IMR-90 (cell line): ENCODE data around the gene SLC39A11. TPM values are rescaled to one million over a fixed set of nuclear protein-coding genes. Genes with fewer than 3 reads are reported as not detected.
A peak's percentile ranks its signal among the peaks of the same experiment; 100 is the strongest.

Experiments
- ATAC-seq: fragments of 200-7000 bp; cut with Tn5 transposase; 2 replicates; pipeline ENCODE4 v1.9.1; 2020; ENCODE audit warnings: low read depth, mild to moderate bottlenecking, moderate library complexity
- BruUV-seq: library from RNA; stranded (reverse); fragments of 400-500 nt; replicated peaks from 2 replicates; lab custom pipeline; 2021; lab: Mats Ljungman, UMichigan
- CTCF ChIA-PET: fragments of 300-600 bp; formaldehyde crosslinking; extraction: SDS; loops from one replicate; lab custom pipeline; 2021; ENCODE audit warnings: antibody characterized with exemption; lab: Yijun Ruan, JAX
- POLR2A ChIA-PET: fragments of 300-600 bp; sonication (Branson Sonifier 250); formaldehyde crosslinking; loops from one replicate; lab custom pipeline; 2022; ENCODE audit warnings: antibody characterized with exemption; ENCODE audit not compliant: unreplicated experiment; lab: Charles Lee
- DNase-seq: peaks from one replicate; pipeline ENCODE4 v3.0.0; 2013
- H2AFZ ChIP-seq: replicated peaks from 2 replicates; pipeline ENCODE3; 2013; ENCODE audit warnings: low read length, mild to moderate bottlenecking; ENCODE audit not compliant: poor library complexity
- H2AK5ac ChIP-seq: 2 replicates; pipeline ENCODE4 v1.6.1; 2013; ENCODE audit warnings: low read depth, low read length, inconsistent platforms
- H2AK9ac ChIP-seq: replicated peaks from 2 replicates; pipeline ENCODE3; 2013; ENCODE audit warnings: mild to moderate bottlenecking, low read depth, low read length, moderate library complexity; ENCODE audit not compliant: poor library complexity
- H2BK120ac ChIP-seq: 2 replicates; pipeline ENCODE4 v1.6.1; 2013; ENCODE audit warnings: low read depth, low read length, inconsistent platforms
- H2BK15ac ChIP-seq: 3 replicates; pipeline ENCODE4 v1.6.1; 2013; ENCODE audit warnings: low read depth, low read length, inconsistent platforms
- H2BK20ac ChIP-seq: 2 replicates; pipeline ENCODE4 v1.6.1; 2013; ENCODE audit warnings: low read depth, mild to moderate bottlenecking, inconsistent platforms, low read length, moderate library complexity
- H2BK5ac ChIP-seq: 2 replicates; pipeline ENCODE4 v1.6.1; 2013; ENCODE audit warnings: mild to moderate bottlenecking, low read depth, low read length, inconsistent platforms; ENCODE audit not compliant: poor library complexity, severe bottlenecking
- H3K14ac ChIP-seq: replicated peaks from 2 replicates; pipeline ENCODE4 v1.6.1; 2013; ENCODE audit warnings: low read depth, low read length, inconsistent platforms
- H3K18ac ChIP-seq: 2 replicates; pipeline ENCODE4 v1.6.1; 2013; ENCODE audit warnings: low read depth, low read length, control low read depth
- H3K23ac ChIP-seq: 2 replicates; pipeline ENCODE4 v1.6.1; 2013; ENCODE audit warnings: low read depth, low read length, inconsistent platforms
- H3K27ac ChIP-seq: 2 replicates; pipeline ENCODE4 v1.5.1; 2013; ENCODE audit warnings: mild to moderate bottlenecking, control low read depth, low read length; ENCODE audit not compliant: insufficient read depth
- H3K27me3 ChIP-seq: 2 replicates; pipeline ENCODE4 v1.6.1; 2013; ENCODE audit warnings: low read length; ENCODE audit not compliant: control insufficient read depth, insufficient read depth
- H3K36me3 ChIP-seq: 2 replicates; pipeline ENCODE4 v1.6.1; 2013; ENCODE audit warnings: low read length, mixed read lengths; ENCODE audit not compliant: control insufficient read depth, insufficient read depth
- H3K4ac ChIP-seq: 2 replicates; pipeline ENCODE4 v1.6.1; 2013; ENCODE audit warnings: low read depth, low read length, inconsistent platforms
- H3K4me1 ChIP-seq: 2 replicates; pipeline ENCODE4 v1.6.1; 2013; ENCODE audit warnings: low read length, mixed read lengths; ENCODE audit not compliant: control insufficient read depth, insufficient read depth
- H3K4me2 ChIP-seq: 2 replicates; pipeline ENCODE4 v1.6.1; 2013; ENCODE audit warnings: low read depth, mild to moderate bottlenecking, control low read depth, low read length, moderate library complexity
- H3K4me3 ChIP-seq: 2 replicates; pipeline ENCODE4 v1.5.1; 2013; ENCODE audit warnings: low read depth, mild to moderate bottlenecking, control low read depth, low read length, moderate library complexity; ENCODE audit not compliant: insufficient read depth
- H3K56ac ChIP-seq: 2 replicates; pipeline ENCODE4 v1.6.1; 2013; ENCODE audit warnings: low read length, inconsistent platforms; ENCODE audit not compliant: insufficient read depth; ENCODE audit errors: extremely low read depth
- H3K79me1 ChIP-seq, 2 experiments: 2 replicates each; pipeline ENCODE4 v1.6.1; 2013; ENCODE audit warnings: low read length in 2 of 2, inconsistent platforms in 1 of 2, low read depth in 1 of 2
- H3K9ac ChIP-seq: 2 replicates; pipeline ENCODE4 v1.6.1; 2013; ENCODE audit warnings: low read depth, low read length, control low read depth
- H3K9me1 ChIP-seq: 2 replicates; pipeline ENCODE4 v1.6.1; 2013; ENCODE audit warnings: low read length, inconsistent platforms; ENCODE audit not compliant: insufficient read depth
- H3K9me3 ChIP-seq: 2 replicates; pipeline ENCODE4 v1.6.1; 2013; ENCODE audit warnings: low read length; ENCODE audit not compliant: control insufficient read depth, insufficient read depth
- H4K20me1 ChIP-seq: 2 replicates; pipeline ENCODE4 v1.6.1; 2013; ENCODE audit warnings: low read length, inconsistent platforms; ENCODE audit not compliant: insufficient read depth
- H4K5ac ChIP-seq: 2 replicates; pipeline ENCODE4 v1.6.1; 2013; ENCODE audit warnings: mild to moderate bottlenecking, low read depth, low read length, control low read depth
- H4K8ac ChIP-seq, 2 experiments: 2 replicates each; pipeline ENCODE4 v1.6.1; 2013; ENCODE audit warnings: low read depth in 2 of 2, low read length in 2 of 2, control low read depth in 1 of 2, inconsistent platforms in 1 of 2
- H4K91ac ChIP-seq: 2 replicates; pipeline ENCODE4 v1.6.1; 2013; ENCODE audit warnings: low read depth, low read length, inconsistent platforms; ENCODE audit not compliant: insufficient read depth
- BHLHE40 ChIP-seq: fragments of 150-350 bp; IDR thresholded peaks from 2 replicates; pipeline ENCODE4 v1.6.1; 2016; ENCODE audit warnings: mild to moderate bottlenecking, low read depth, low read length
- CEBPB ChIP-seq: IDR thresholded peaks from 2 replicates; pipeline ENCODE4 v1.6.1; 2012; ENCODE audit warnings: low read depth, low read length, improper control_type of control experiment
- CHD1 ChIP-seq: IDR thresholded peaks from 2 replicates; pipeline ENCODE4 v1.6.1; 2012; ENCODE audit warnings: low read depth, low read length, improper control_type of control experiment
- CTCF ChIP-seq: conservative IDR thresholded peaks from 2 replicates; pipeline ENCODE4 v1.5.1; 2012; ENCODE audit warnings: mild to moderate bottlenecking, low read depth, low read length, improper control_type of control experiment
- ELK1 ChIP-seq: fragments of 150-350 bp; IDR thresholded peaks from 2 replicates; pipeline ENCODE4 v1.6.1; 2016; ENCODE audit warnings: low read depth, mild to moderate bottlenecking, low read length, moderate library complexity, borderline replicate concordance
- FOS ChIP-seq: fragments of 150-350 bp; IDR thresholded peaks from 2 replicates; pipeline ENCODE4 v1.6.1; 2016; ENCODE audit warnings: low read depth, low read length
- MAFK ChIP-seq: IDR thresholded peaks from 2 replicates; pipeline ENCODE4 v1.6.1; 2012; ENCODE audit warnings: low read depth, low read length, improper control_type of control experiment
- MAZ ChIP-seq: IDR thresholded peaks from 2 replicates; pipeline ENCODE4 v1.6.1; 2012; ENCODE audit warnings: low read depth, mild to moderate bottlenecking, low read length, improper control_type of control experiment, moderate library complexity, borderline replicate concordance
- MXI1 ChIP-seq: IDR thresholded peaks from 2 replicates; pipeline ENCODE4 v1.6.1; 2012; ENCODE audit warnings: low read depth, mild to moderate bottlenecking, low read length, moderate library complexity, borderline replicate concordance
- NFE2L2 ChIP-seq: fragments of 150-350 bp; IDR thresholded peaks from 2 replicates; pipeline ENCODE4 v1.6.1; 2016; ENCODE audit warnings: low read depth, mild to moderate bottlenecking, low read length
- POLR2A ChIP-seq: IDR thresholded peaks from 2 replicates; pipeline ENCODE4 v1.6.1; 2012; ENCODE audit warnings: mild to moderate bottlenecking, low read depth, low read length
- RAD21 ChIP-seq: IDR thresholded peaks from 2 replicates; pipeline ENCODE4 v1.6.1; 2012; ENCODE audit warnings: low read length, improper control_type of control experiment
- SMC3 ChIP-seq: fragments of 150-350 bp; IDR thresholded peaks from 2 replicates; pipeline ENCODE4 v1.6.1; 2016; ENCODE audit warnings: low read depth, mild to moderate bottlenecking, antibody characterized with exemption, low read length, moderate library complexity
- USF2 ChIP-seq: fragments of 150-350 bp; IDR thresholded peaks from 2 replicates; pipeline ENCODE4 v1.6.1; 2017; ENCODE audit warnings: mild to moderate bottlenecking, antibody characterized with exemption, low read length, low read depth
- WGBS, 2 experiments: methylation state at CpG; one replicate each; pipeline versions ENCODE4 v1.1.5 to v1.1.7; 2013; ENCODE audit warnings: missing lambda C conversion rate in 2 of 2; ENCODE audit not compliant: insufficient read length in 1 of 2; ENCODE audit errors: extremely low coverage in 2 of 2; 5-methylcytosine and 5-hydroxymethylcytosine counted together
- dilution Hi-C: fragments of 300-500 bp; cut with HindIII; formaldehyde crosslinking; loops from one replicate; pipeline ENCODE4 v1.14.3; 2018; ENCODE audit warnings: low sequenced_read_pairs; ENCODE audit not compliant: unreplicated experiment
- in situ Hi-C: fragments of 300-500 bp; cut with MboI; formaldehyde crosslinking; loops from 3 replicates; pipeline ENCODE4 v1.14.3; 2019; ENCODE audit warnings: low sequenced_read_pairs, inconsistent platforms, mixed read lengths
- intact Hi-C: fragments of 100-400 bp; cut with micrococcal nuclease; formaldehyde crosslinking; loops from 2 replicates; pipeline ENCODE4 v1.10.0; 2022
- polyA plus RNA-seq, 3 experiments: library from polyadenylated mRNA; depleted of rRNA; stranded (reverse); fragments of >200 nt; gene quantifications; 2 replicates each; pipeline ENCODE4 v1.2.3, GENCODE V29; 2012; ENCODE audit warnings: low replicate concordance in 1 of 3
- total RNA-seq: library from RNA; depleted of rRNA; stranded (reverse); fragments of >200 nt; gene quantifications from 2 replicates; pipeline ENCODE4 v1.2.3, GENCODE V29; 2012

The SLC39A11 gene
- total and polyA plus RNA-seq, 2 of the 4 experiments (the other 2 are of a cell fraction): 8.8 to 14.3 TPM

- H3K27ac ChIP-seq: no peak overlapping the region
- no peak overlapping the region for H3K56ac ChIP-seq
- no peak overlapping the region for H2AFZ ChIP-seq
- no peak overlapping the region for H2BK20ac ChIP-seq
- H3K9me1 ChIP-seq: no peaks in the 10 kb centered on the region
- H3K4me3 ChIP-seq: no peak overlapping the region
- H3K18ac ChIP-seq: no peak overlapping the region
- POLR2A ChIA-PET: no interaction called here
- peak overlapping the region; percentile 11 for H2AK9ac ChIP-seq
- H4K20me1 ChIP-seq: no peaks in the 10 kb centered on the region
- intact Hi-C loops: no loop called here
- no peak overlapping the region for H2BK120ac ChIP-seq
- H2BK15ac ChIP-seq: no peak overlapping the region
- peaks cover 3% of the 10 kb centered on the region; the same call in 1 of the 2 replicates for H3K4me1 ChIP-seq
- H2BK5ac ChIP-seq: no peak overlapping the region
- DNase-seq (no peak), ATAC-seq (no peak)
- 94% methylated on average over 4 of the region's 5 CpGs; no CpG with 5 or more reads in 1 of the 2 experiments for WGBS, 2 experiments
- no TSS peak for BruUV-seq
- CTCF ChIA-PET: interaction anchor here (1.0 kb wide), 1 partner anchor 65 kb away, joined by 3 read pairs; no protein-coding TSS in a partner anchor
- no peak overlapping the region for H4K5ac ChIP-seq
- H3K36me3 ChIP-seq: no peaks in the 10 kb centered on the region
- H3K23ac ChIP-seq: no peak overlapping the region
- dilution Hi-C loops: no loop called here
- H4K91ac ChIP-seq: no peak overlapping the region
- no peak overlapping the region for H3K4me2 ChIP-seq
- no peaks in the 10 kb centered on the region for H3K9me3 ChIP-seq
- no peak overlapping the region for H4K8ac ChIP-seq
- no peaks in the 10 kb centered on the region for H3K27me3 ChIP-seq
- H3K14ac ChIP-seq: no peak overlapping the region
- H3K79me1 ChIP-seq: no peaks in the 10 kb centered on the region
- no peak overlapping the region for H2AK5ac ChIP-seq
- in situ Hi-C loops: no loop called here
- no peak overlapping the region for H3K4ac ChIP-seq
- no peak overlapping the region for H3K9ac ChIP-seq
- TF ChIP-seq CEBPB (no peak), POLR2A (no peak), SMC3 (no peak), FOS (no peak), MAZ (no peak), NFE2L2 (no peak), CHD1 (no peak), CTCF (no peak), MXI1 (no peak), BHLHE40 (no peak), RAD21 (no peak), MAFK (no peak), USF2 (no peak), ELK1 (no peak)
Measured at GRCh38 chr17:72667096-72668063, 425.1 kb downstream of the SLC39A11 start.
